CD4-positive, alpha-beta T cell treated with Interleukin-4 for 1 hour (primary cell): ENCODE results near the gene NACC2.
"Not testable (repeated sequence)": the region's sequence is repeated elsewhere in the genome, so short reads cannot be mapped to it uniquely, and the experiment has no call there.

ENCODE experiments used
- DNase-seq, 2 donors: peaks; one replicate each; pipeline ENCODE4 v3.0.0-alpha.2; 2020 to 2022

NACC2 gene

DNA sequence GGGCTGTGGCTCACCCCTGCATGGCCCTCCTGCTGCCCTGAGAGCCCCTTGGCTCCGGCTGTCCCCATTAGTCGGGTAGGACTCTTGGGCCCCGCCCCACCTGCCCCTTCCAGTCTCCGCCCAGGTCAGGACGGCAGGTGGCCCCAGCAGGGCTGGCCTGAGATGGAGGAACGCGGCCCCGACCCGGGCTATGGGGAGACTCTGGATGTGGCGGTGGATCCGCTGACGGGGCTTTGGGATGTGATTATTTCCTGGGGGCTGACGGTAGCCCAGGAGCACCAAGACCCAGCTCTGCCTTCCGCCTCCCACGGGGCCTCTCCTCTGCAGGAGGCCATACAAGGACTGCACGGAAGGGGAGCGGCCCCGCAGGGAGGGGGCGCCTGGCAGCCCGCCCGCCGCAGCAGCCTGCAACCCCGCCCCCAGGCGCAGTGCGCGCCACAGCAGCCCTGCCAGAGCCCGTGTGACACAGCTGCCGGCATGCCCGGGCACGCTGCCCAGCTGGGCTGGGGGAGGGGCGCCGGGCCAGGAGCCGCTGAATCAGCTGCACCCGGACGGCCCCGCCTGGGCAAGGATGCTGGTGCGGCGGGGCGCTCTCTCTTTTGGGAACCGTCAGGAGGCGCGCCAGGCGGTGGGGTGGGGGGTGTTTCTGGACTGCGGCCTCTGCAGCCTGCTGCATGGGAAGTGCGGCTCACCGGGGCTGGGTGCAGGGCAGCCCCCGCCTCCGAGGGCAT, 14.4 kb upstream of the NACC2 start:
- peak; percentile 91 to 92 for DNase-seq

GRCh38 chr9:136108648-136109266, 13.7 kb upstream of the NACC2 start:
- DNase-seq = no peak

- DNase-seq = no peak
Observed at GRCh38 chr9:136107953-136108647, 13.0 kb upstream of the NACC2 start.

GRCh38 chr9:136107155-136107952, 12.3 kb upstream of the NACC2 start:
- DNase-seq = peak; percentile 38 to 64

- no peak for DNase-seq
Observed at GRCh38 chr9:136105398-136106135, 10.5 kb upstream of the NACC2 start.

GRCh38 chr9:136104916-136105315, 9.8 kb upstream of the NACC2 start:
- no peak for DNase-seq

GRCh38 chr9:136104488-136104800, 9.4 kb upstream of the NACC2 start:
- no peak for DNase-seq

DNA sequence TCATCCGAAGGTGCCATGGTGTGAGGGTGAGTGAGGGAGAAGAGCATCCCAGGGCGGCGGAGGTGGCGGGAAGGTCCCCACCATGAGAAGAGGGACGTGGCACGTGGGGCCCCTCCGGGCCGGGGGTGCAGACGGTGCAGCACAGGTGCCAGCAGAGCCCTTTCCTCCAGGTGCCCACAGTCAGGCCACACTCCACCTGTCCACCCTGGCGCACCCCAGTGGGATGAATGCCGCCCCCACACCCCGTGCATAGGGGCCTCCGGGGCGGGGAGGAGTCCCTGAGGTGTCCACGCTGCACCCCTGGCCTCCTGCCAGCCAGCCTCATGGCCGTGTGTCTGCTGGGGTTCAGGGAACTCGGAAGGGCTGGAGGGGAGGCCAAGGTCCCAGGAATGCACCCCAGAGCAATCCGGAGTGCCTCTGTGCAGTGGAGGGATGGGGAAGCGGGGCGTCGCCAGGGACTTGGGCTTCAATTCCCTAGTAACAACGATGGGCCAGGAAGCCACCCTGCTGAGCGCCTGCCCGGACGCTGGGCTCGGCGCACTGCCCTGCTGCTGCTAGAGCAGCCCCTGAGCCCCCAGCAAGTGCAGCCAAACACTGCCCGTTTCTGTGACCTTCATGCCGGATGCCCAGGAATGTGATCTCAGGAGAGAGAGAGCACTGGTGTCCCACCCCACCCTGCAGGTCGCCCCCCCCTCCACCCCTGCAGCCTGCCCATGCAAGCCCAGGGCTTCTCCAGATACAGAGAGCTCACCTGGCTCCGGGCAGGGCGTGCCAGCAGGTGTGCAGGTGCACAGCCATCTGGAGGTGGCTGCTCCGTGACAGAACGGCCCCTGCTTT, 8.8 kb upstream of the NACC2 start:
- no peak for DNase-seq

DNA sequence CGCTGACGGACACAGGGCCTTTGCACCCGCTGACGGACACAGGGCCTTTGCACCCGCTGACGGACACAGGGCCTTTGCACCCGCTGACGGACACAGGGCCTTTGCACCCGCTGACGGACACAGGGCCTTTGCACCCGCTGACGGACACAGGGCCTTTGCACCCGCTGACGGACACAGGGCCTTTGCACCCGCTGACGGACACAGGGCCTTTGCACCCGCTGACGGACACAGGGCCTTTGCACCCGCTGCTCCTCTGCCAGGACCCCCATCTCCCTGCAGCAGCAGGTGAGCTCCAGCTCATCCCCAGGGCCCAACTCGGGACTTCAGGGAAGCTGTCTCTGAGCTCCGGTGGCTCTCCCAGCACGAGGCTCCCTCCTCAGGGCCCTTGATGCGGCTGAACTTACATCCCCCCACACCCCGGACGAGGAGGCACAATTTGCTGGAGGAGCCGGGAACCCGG, 6.6 kb upstream of the NACC2 start:
- not testable (repeated sequence) for DNase-seq

DNA sequence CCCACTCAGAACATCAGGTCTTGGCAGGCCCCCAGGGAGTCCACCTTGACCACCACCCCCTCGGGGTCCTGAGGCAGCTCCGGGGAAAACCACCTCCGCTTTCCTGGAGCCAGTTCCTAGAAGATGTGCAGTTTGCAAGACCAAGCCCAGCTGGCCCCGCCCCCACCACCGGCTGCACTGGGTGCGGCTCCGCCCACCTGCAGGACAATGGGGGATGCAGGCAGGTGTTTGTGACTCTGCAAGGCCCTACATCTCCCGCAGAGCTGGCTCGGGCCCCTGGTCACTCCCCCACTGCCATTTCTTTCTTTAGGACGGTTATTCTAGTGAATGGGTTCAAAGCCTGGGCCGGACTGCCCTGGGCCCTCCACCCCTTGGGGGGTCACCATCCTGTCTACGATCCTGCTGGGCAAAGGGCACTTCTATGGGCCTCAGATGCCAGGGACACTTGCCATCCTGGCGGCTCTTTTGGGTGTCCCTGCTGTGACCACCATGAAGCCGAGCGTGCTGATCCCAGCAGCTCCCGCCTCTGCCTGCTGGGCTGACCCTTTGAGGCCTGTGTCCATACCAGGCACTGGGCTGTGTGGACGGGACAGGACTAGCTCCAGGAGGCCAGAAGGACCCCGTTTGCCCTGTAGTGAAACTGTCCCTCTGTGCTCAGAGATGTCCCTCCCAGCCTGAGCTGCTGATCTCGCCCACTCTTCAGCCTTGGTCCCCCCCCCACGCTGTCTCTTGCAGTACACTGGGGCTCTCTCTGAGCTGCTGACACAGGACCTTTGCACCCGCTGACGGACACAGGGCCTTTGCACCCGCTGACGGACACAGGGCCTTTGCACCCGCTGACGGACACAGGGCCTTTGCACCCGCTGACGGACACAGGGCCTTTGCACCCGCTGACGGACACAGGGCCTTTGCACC, 5.9 kb upstream of the NACC2 start:
- no peak for DNase-seq

DNA sequence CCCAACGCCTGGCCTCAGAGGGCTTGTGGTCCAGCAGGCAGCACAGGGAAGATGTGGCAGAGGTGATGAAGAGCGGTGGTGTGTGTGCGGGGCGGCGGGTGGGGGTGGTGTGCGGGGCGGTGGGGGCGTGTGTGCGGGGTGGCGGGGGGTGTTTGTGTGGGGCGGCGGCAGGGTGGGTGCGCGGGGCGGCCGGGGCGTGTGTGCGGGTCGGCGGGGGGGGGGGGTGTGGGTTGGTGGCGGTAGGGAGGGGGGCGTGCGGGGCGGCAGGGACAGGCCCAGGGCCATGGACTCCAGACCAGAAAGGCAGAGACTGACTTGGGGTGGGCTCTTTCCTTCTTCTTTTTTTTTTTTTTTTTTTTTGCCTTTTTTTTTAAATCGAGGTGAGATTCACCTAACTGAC, 4.5 kb upstream of the NACC2 start:
- DNase-seq = no peak

DNA sequence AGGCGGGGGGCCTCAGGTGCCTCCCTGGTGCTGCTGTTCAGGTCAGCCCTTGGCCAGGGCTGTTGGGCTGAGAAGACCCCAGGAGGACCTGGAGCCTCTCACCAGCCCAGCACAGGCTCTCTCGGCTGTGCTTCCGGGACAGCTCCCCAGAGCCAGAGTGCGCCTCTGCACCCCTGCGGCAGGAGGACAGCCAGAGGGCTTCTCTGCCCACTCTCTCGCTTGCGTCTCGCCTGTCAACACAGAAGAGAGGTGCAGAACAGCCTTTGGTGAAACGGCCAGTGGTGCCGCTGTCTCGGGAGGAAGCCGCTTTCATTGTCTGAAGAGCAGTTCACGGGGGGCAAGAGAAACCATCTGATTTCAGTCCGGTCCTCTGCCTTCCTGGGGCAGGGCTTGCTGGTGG, 3.8 kb upstream of the NACC2 start:
- no peak for DNase-seq

GRCh38 chr9:136098210-136098609, 3.1 kb upstream of the NACC2 start:
- no peak for DNase-seq

GRCh38 chr9:136096505-136097001, 1.5 kb upstream of the NACC2 start:
- DNase-seq = no peak

GRCh38 chr9:136093995-136094881, 851 bp downstream of the NACC2 start:
- DNase-seq = peak; percentile 54 to 57

DNA sequence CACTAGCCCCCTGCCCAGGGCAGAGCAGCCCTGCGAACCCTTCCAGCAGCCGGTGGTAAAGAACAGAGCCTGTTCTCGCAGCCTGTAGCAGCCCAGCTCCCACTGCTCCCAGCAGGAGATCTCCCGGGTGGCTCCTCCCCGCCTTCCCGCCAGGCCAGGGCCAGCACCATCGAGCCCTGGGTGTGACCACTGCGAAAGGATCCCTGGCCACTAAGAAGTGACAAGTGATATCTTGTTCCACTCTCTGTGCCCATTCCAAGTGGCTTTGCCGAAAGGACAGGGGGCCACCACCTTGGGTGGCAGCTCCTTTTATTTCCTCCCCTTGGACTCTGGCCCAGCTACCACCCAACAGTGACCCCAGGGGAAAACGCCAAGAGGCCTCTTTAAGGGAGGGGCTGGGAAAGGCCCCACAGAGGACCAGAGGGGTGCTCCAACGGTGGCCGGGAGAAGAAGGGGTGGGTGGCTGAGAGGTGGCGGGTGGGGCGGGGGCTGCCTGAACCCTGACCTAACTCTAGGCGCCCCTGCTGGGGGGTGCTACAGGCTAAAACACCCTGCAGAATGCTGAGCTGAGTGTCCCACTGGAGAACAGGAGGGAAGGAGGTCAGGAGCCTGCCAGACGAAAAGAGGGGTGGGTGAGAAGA, 1.6 kb downstream of the NACC2 start:
- no peak for DNase-seq

GRCh38 chr9:136092741-136093140, 2.3 kb downstream of the NACC2 start:
- DNase-seq = no peak

- DNase-seq = no peak
Observed at GRCh38 chr9:136092353-136092650, 2.8 kb downstream of the NACC2 start.
